NOMO-1 (cell line): ENCODE measurements around the gene PALS1.

ENCODE experiments used
- DNase-seq, 2 experiments: peaks; one replicate each; lab custom pipeline; 2025; ENCODE audit not compliant: unreplicated experiment in 2 of 2; lab: John Stamatoyannopoulos, UW

Gene PALS1

GRCh38 chr14:67241411-67242167 lies at the start of gene PALS1:
TSS of gene PALS1 (plus strand) at chr14:67241435. CDS start at chr14:67279171, 37,736 bp downstream.
- peak in 1 of 2 experiments; percentile 56 for DNase-seq

- DNase-seq: no peak
These were observed 49.4 kb upstream of the PALS1 start for GRCh38 chr14:67191768-67192290.

GRCh38 chr14:67192366-67192765 lies 48.9 kb upstream of the PALS1 start:
- DNase-seq: no peak

- no peak for DNase-seq
These were observed 46.0 kb upstream of the PALS1 start for GRCh38 chr14:67195279-67195678.

- no peak for DNase-seq
These were observed 42.2 kb upstream of the PALS1 start for GRCh38 chr14:67199016-67199415.

- DNase-seq: no peak
These were observed 33.4 kb upstream of the PALS1 start for GRCh38 chr14:67207810-67208209.

- no peak for DNase-seq
These were observed 23.1 kb upstream of the PALS1 start for GRCh38 chr14:67218126-67218525.

- no peak for DNase-seq
These were observed 19.8 kb upstream of the PALS1 start for GRCh38 chr14:67221248-67221981.

- DNase-seq: no peak
These were observed 19.3 kb upstream of the PALS1 start for GRCh38 chr14:67221982-67222328.

- no peak for DNase-seq
These were observed 15.7 kb upstream of the PALS1 start for GRCh38 chr14:67225523-67225922.

GRCh38 chr14:67228325-67228984 lies 12.8 kb upstream of the PALS1 start:
- no peak for DNase-seq

GRCh38 chr14:67232066-67232465 lies 9.2 kb upstream of the PALS1 start:
- no peak for DNase-seq

- DNase-seq: no peak
These were observed 8.6 kb upstream of the PALS1 start for GRCh38 chr14:67232621-67233020.

- no peak for DNase-seq
These were observed 3.6 kb upstream of the PALS1 start for GRCh38 chr14:67237591-67237990.

GRCh38 chr14:67239582-67239981 lies 1.7 kb upstream of the PALS1 start:
- DNase-seq: peak; percentile 1 to 13

- DNase-seq: peak; percentile 0 to 8
These were observed 885 bp upstream of the PALS1 start for GRCh38 chr14:67240168-67240932.

- peak; percentile 92 to 95 for DNase-seq
These were observed 241 bp upstream of the PALS1 start for GRCh38 chr14:67240978-67241410.

- no peak for DNase-seq
These were observed 859 bp downstream of the PALS1 start for GRCh38 chr14:67242168-67242420.

- no peak for DNase-seq
These were observed 3.9 kb downstream of the PALS1 start for GRCh38 chr14:67245104-67245503.

GRCh38 chr14:67251573-67252226 lies 10.5 kb downstream of the PALS1 start:
- DNase-seq: no peak
